ENCODE measurements around the gene KRTAP19-5. TPM values are rescaled to one million over a fixed set of nuclear protein-coding genes. Genes with fewer than 3 reads are reported as not detected.
"Not testable (repeated sequence)": the region's sequence is repeated elsewhere in the genome, so short reads cannot be mapped to it uniquely, and the experiment has no call there.

Gene KRTAP19-5
- polyA plus RNA-seq, 3 donors: not detected

GRCh38 chr21:30518876-30519275 lies 16.9 kb upstream of the KRTAP19-5 start:
- no peak for DNase-seq
- intact Hi-C loops (cut with micrococcal nuclease): no loop called here
- Histone ChIP-seq H3K27me3 (ENCODE audit: control insufficient read depth in 2 of 2, insufficient read depth in 2 of 2, low read length in 2 of 2) (no peaks in the 10 kb centered on the region), H3K79me2 (ENCODE audit: insufficient read depth, low read length) (no peaks in the 10 kb centered on the region), H3K9me3 (replicated peaks in 1 of 2; ENCODE audit: control insufficient read depth in 1 of 2, insufficient read depth in 1 of 2, low read length in 2 of 2) (peaks cover 3% of the 10 kb centered on the region in 2 donors), H3K4me1 (ENCODE audit: control insufficient read depth in 1 of 2, insufficient read depth in 2 of 2, low read length in 2 of 2) (no peaks in the 10 kb centered on the region), H3K4me3 (replicated peaks in 1 of 3; ENCODE audit: low read depth in 2 of 3, low read length in 3 of 3) (no peak overlapping the region), H3K36me3 (replicated peaks in 1 of 2; ENCODE audit: control insufficient read depth in 1 of 2, insufficient read depth in 2 of 2, low read length in 2 of 2) (no peaks in the 10 kb centered on the region), H3K9ac (ENCODE audit: insufficient read depth, low read length, poor library complexity, severe bottlenecking) (no peak overlapping the region), H2AFZ (ENCODE audit: insufficient read depth, low read depth, low read length, poor library complexity, severe bottlenecking) (no peak overlapping the region), H4K20me1 (ENCODE audit: insufficient read depth, low read length) (no peaks in the 10 kb centered on the region), H3K4me2 (replicated peaks; ENCODE audit: extremely low read depth, low read length, poor library complexity, severe bottlenecking) (no peak overlapping the region), H3K27ac (ENCODE audit: low read depth in 1 of 2, low read length in 2 of 2) (no peak overlapping the region)
- Mint-ChIP-seq H3K36me3 (no peaks in the 10 kb centered on the region), H3K4me3 (no peak overlapping the region), H3K27me3 (ENCODE audit: low read depth in 3 of 3) (peaks cover 0 to 3% (median 0%) of the 10 kb centered on the region in 3 donors), H3K27ac (no peak overlapping the region), H3K4me1 (no peaks in the 10 kb centered on the region), H3K9me3 (peaks cover 0 to 9% (median 4%) of the 10 kb centered on the region in 7 donors)
- TF ChIP-seq CTCF (IDR thresholded peaks at IDR 0.05): no peak
- WGBS (ENCODE audit: insufficient coverage): no CpG with 5 or more reads among the region's 1 CpG

GRCh38 chr21:30515681-30516080 lies 13.7 kb upstream of the KRTAP19-5 start:
- 70% methylated on average over 1 of the region's 1 CpG for WGBS (ENCODE audit: insufficient coverage)
- no peaks in the 10 kb centered on the region for H3K36me3 ChIP-seq (replicated peaks in 1 of 2; ENCODE audit: control insufficient read depth in 1 of 2, insufficient read depth in 2 of 2, low read length in 2 of 2)
- no peaks in the 10 kb centered on the region for H3K4me1 ChIP-seq (ENCODE audit: control insufficient read depth in 1 of 2, insufficient read depth in 2 of 2, low read length in 2 of 2)
- no peak overlapping the region for H3K27ac ChIP-seq (ENCODE audit: low read depth in 1 of 2, low read length in 2 of 2)
- Mint-ChIP-seq H3K27ac (no peak overlapping the region), H3K4me1 (no peaks in the 10 kb centered on the region), H3K4me3 (no peak overlapping the region), H3K9me3 (peaks cover 0 to 12% (median 3%) of the 10 kb centered on the region in 7 donors), H3K36me3 (no peaks in the 10 kb centered on the region), H3K27me3 (ENCODE audit: low read depth in 3 of 3) (peaks cover 0 to 3% (median 0%) of the 10 kb centered on the region in 3 donors)
- no peak overlapping the region for H2AFZ ChIP-seq (ENCODE audit: insufficient read depth, low read depth, low read length, poor library complexity, severe bottlenecking)
- no peak overlapping the region for H3K9ac ChIP-seq (ENCODE audit: insufficient read depth, low read length, poor library complexity, severe bottlenecking)
- no peak overlapping the region for H3K4me2 ChIP-seq (replicated peaks; ENCODE audit: extremely low read depth, low read length, poor library complexity, severe bottlenecking)
- H3K9me3 ChIP-seq (replicated peaks in 1 of 2; ENCODE audit: control insufficient read depth in 1 of 2, insufficient read depth in 1 of 2, low read length in 2 of 2): peaks cover 0 to 8% of the 10 kb centered on the region in 2 donors
- no peaks in the 10 kb centered on the region for H3K79me2 ChIP-seq (ENCODE audit: insufficient read depth, low read length)
- no peaks in the 10 kb centered on the region for H4K20me1 ChIP-seq (ENCODE audit: insufficient read depth, low read length)
- no peak for DNase-seq
- no peaks in the 10 kb centered on the region for H3K27me3 ChIP-seq (ENCODE audit: control insufficient read depth in 2 of 2, insufficient read depth in 2 of 2, low read length in 2 of 2)
- TF ChIP-seq CTCF (IDR thresholded peaks at IDR 0.05): no peak
- H3K4me3 ChIP-seq (replicated peaks in 1 of 3; ENCODE audit: low read depth in 2 of 3, low read length in 3 of 3): no peak overlapping the region
- intact Hi-C loops (cut with micrococcal nuclease): no loop called here

DNA sequence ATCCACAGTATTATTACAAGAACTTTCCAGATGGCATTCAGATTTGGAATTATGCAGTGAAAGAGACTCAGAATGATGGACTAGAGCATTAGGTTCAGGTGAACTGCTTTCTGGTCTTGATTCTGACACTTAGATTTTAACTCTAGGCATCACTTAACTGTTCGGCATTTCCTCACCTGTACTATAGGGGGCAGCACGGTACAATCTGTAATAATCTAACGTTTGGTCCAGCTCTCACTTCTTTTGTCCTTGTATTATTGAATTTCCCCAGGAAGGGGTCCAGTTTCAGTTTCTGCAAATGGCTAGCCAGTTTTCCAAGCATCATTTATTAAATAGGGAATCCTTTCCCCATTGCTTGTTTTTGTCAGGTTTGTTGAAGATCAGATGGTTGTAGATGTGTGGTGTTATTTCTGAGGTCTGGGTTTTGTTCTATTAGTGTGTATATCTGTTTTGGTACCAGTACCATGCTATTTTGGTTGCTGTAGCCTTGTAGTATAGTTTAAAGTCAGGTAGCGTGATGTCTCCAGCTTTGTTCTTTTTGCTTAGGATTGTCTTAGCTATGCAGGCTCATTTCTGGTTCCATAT lies 3.8 kb upstream of the KRTAP19-5 start:
- H3K27ac ChIP-seq (ENCODE audit: low read depth in 1 of 2, low read length in 2 of 2); H4K20me1 ChIP-seq (ENCODE audit: insufficient read depth, low read length); H3K79me2 ChIP-seq (ENCODE audit: insufficient read depth, low read length); H3K36me3 ChIP-seq (replicated peaks in 1 of 2; ENCODE audit: control insufficient read depth in 1 of 2, insufficient read depth in 2 of 2, low read length in 2 of 2); H3K9ac ChIP-seq (ENCODE audit: insufficient read depth, low read length, poor library complexity, severe bottlenecking); H3K27me3 Mint-ChIP-seq (ENCODE audit: low read depth in 3 of 3); H2AFZ ChIP-seq (ENCODE audit: insufficient read depth, low read depth, low read length, poor library complexity, severe bottlenecking); H3K9me3 ChIP-seq (replicated peaks in 1 of 2; ENCODE audit: control insufficient read depth in 1 of 2, insufficient read depth in 1 of 2, low read length in 2 of 2); H3K27ac Mint-ChIP-seq; intact Hi-C loops (cut with micrococcal nuclease); H3K36me3 Mint-ChIP-seq; H3K9me3 Mint-ChIP-seq; H3K4me3 Mint-ChIP-seq; H3K27me3 ChIP-seq (ENCODE audit: control insufficient read depth in 2 of 2, insufficient read depth in 2 of 2, low read length in 2 of 2); H3K4me1 Mint-ChIP-seq; DNase-seq; H3K4me2 ChIP-seq (replicated peaks; ENCODE audit: extremely low read depth, low read length, poor library complexity, severe bottlenecking); H3K4me3 ChIP-seq (replicated peaks in 1 of 3; ENCODE audit: low read depth in 2 of 3, low read length in 3 of 3); H3K4me1 ChIP-seq (ENCODE audit: control insufficient read depth in 1 of 2, insufficient read depth in 2 of 2, low read length in 2 of 2): not testable (repeated sequence)
- 100% methylated on average over 1 of the region's 4 CpGs for WGBS (ENCODE audit: insufficient coverage)
